H9 (cell line): Measurements from ENCODE around the gene ZFPM1. TPM values are rescaled to one million over a fixed set of nuclear protein-coding genes. Genes with fewer than 3 reads are reported as not detected.
A peak's percentile ranks its signal among the peaks of the same experiment; 100 is the strongest.

ENCODE experiments used
- DNase-seq: peaks from one replicate; pipeline ENCODE4 v3.0.0-alpha.2; 2017
- H2AFZ ChIP-seq: one replicate; pipeline ENCODE4 v1.6.1; 2013; ENCODE audit warnings: mild to moderate bottlenecking, low read length, control low read depth, moderate library complexity
- H2AK5ac ChIP-seq: 2 replicates; pipeline ENCODE4 v1.6.1; 2013; ENCODE audit warnings: low read length, control low read depth, mixed read lengths; ENCODE audit not compliant: insufficient read length
- H2BK120ac ChIP-seq: one replicate; pipeline ENCODE4 v1.6.1; 2013; ENCODE audit warnings: low read depth, mild to moderate bottlenecking, low read length, control low read depth, inconsistent platforms; ENCODE audit not compliant: poor library complexity, severe bottlenecking
- H2BK12ac ChIP-seq: 2 replicates; pipeline ENCODE4 v1.6.1; 2013; ENCODE audit warnings: low read length, control low read depth, mixed read lengths, low read depth; ENCODE audit not compliant: insufficient read length
- H2BK15ac ChIP-seq: 2 replicates; pipeline ENCODE4 v1.6.1; 2013; ENCODE audit warnings: low read depth, low read length, control low read depth
- H2BK20ac ChIP-seq: one replicate; pipeline ENCODE4 v1.6.1; 2013; ENCODE audit warnings: low read depth, mild to moderate bottlenecking, low read length, control low read depth, inconsistent platforms; ENCODE audit not compliant: poor library complexity, severe bottlenecking
- H2BK5ac ChIP-seq: 2 replicates; pipeline ENCODE4 v1.6.1; 2013; ENCODE audit warnings: low read length, control low read depth, mixed read lengths; ENCODE audit not compliant: insufficient read length
- H3K14ac ChIP-seq: 2 replicates; pipeline ENCODE4 v1.6.1; 2013; ENCODE audit warnings: low read length, control low read depth; ENCODE audit not compliant: insufficient read depth
- H3K18ac ChIP-seq: 2 replicates; pipeline ENCODE4 v1.6.1; 2013; ENCODE audit warnings: low read depth, mild to moderate bottlenecking, mixed read lengths, low read length, control low read depth; ENCODE audit not compliant: insufficient read length
- H3K23ac ChIP-seq: 2 replicates; pipeline ENCODE4 v1.6.1; 2013; ENCODE audit warnings: low read length, control low read depth, mixed read lengths, low read depth; ENCODE audit not compliant: insufficient read length
- H3K23me2 ChIP-seq: 2 replicates; pipeline ENCODE4 v1.6.1; 2013; ENCODE audit warnings: low read depth, mild to moderate bottlenecking, mixed read lengths, low read length, control low read depth; ENCODE audit not compliant: insufficient read length, poor library complexity, severe bottlenecking
- H3K27ac ChIP-seq: 2 replicates; pipeline ENCODE4 v1.5.1; 2013; ENCODE audit warnings: low read length, control low read depth, mixed read lengths, low read depth; ENCODE audit not compliant: insufficient read length
- H3K27me3 ChIP-seq: 2 replicates; pipeline ENCODE4 v1.6.1; 2013; ENCODE audit warnings: low read length, control low read depth, inconsistent platforms; ENCODE audit not compliant: insufficient read depth
- H3K4ac ChIP-seq: 2 replicates; pipeline ENCODE4 v1.6.1; 2013; ENCODE audit warnings: low read depth, mild to moderate bottlenecking, control low read depth, inconsistent platforms, low read length, moderate library complexity
- H3K4me1 ChIP-seq: 2 replicates; pipeline ENCODE4 v1.6.1; 2013; ENCODE audit warnings: low read length, control low read depth, inconsistent platforms; ENCODE audit not compliant: insufficient read depth
- H3K4me2 ChIP-seq: 2 replicates; pipeline ENCODE4 v1.6.1; 2013; ENCODE audit warnings: low read length, control low read depth, mixed read lengths; ENCODE audit not compliant: insufficient read length, insufficient read depth
- H3K56ac ChIP-seq: 2 replicates; pipeline ENCODE4 v1.6.1; 2013; ENCODE audit warnings: low read depth, mild to moderate bottlenecking, mixed read lengths, low read length, control low read depth; ENCODE audit not compliant: insufficient read length
- H3K79me1 ChIP-seq: 2 replicates; pipeline ENCODE4 v1.6.1; 2013; ENCODE audit warnings: low read depth, mild to moderate bottlenecking, moderate library complexity, low read length, control low read depth, inconsistent platforms; ENCODE audit not compliant: insufficient read depth, poor library complexity, severe bottlenecking
- H3K79me2 ChIP-seq: 2 replicates; pipeline ENCODE4 v1.6.1; 2013; ENCODE audit warnings: low read length, control low read depth, inconsistent platforms; ENCODE audit not compliant: insufficient read depth
- H3K9ac ChIP-seq: 2 replicates; pipeline ENCODE4 v1.6.1; 2013; ENCODE audit warnings: low read length, control low read depth, mixed read lengths; ENCODE audit not compliant: insufficient read length; ENCODE audit errors: extremely low read depth
- H3K9me3 ChIP-seq: one replicate; pipeline ENCODE4 v1.6.1; 2013; ENCODE audit warnings: low read depth, low read length, inconsistent platforms; ENCODE audit not compliant: control insufficient read depth
- H3T11ph ChIP-seq: one replicate; pipeline ENCODE4 v1.6.1; 2013; ENCODE audit warnings: mild to moderate bottlenecking, low read length, control low read depth, inconsistent platforms
- H4K20me1 ChIP-seq: one replicate; pipeline ENCODE4 v1.6.1; 2013; ENCODE audit not compliant: control insufficient read depth, insufficient read length, insufficient read depth
- H4K5ac ChIP-seq: 2 replicates; pipeline ENCODE4 v1.6.1; 2013; ENCODE audit warnings: low read depth, mild to moderate bottlenecking, mixed read lengths, low read length, control low read depth; ENCODE audit not compliant: insufficient read length
- H4K8ac ChIP-seq: replicated peaks from 2 replicates; pipeline ENCODE4 v1.6.1; 2013; ENCODE audit warnings: low read length, control low read depth, mixed read lengths, low read depth; ENCODE audit not compliant: insufficient read length
- H4K91ac ChIP-seq: 2 replicates; pipeline ENCODE4 v1.6.1; 2013; ENCODE audit warnings: low read depth, mild to moderate bottlenecking, moderate library complexity, mixed read lengths, low read length, control low read depth; ENCODE audit not compliant: insufficient read length
- H3K27ac Mint-ChIP-seq, 3 experiments: 2 replicates in 2 of 3; 3 replicates in 1 of 3; pipeline ENCODE4 v1.8.0; 2020 to 2021; ENCODE audit warnings: mixed read lengths in 3 of 3, mild to moderate bottlenecking in 1 of 3, moderate library complexity in 1 of 3
- H3K27me3 Mint-ChIP-seq: 2 replicates; pipeline ENCODE4 v1.8.0; 2021; ENCODE audit warnings: low read depth, mild to moderate bottlenecking, moderate library complexity, mixed read lengths
- H3K36me3 Mint-ChIP-seq, 3 experiments: 2 replicates in 2 of 3; 3 replicates in 1 of 3; pipeline ENCODE4 v1.8.0; 2020 to 2021; ENCODE audit warnings: low read depth in 3 of 3, mixed read lengths in 3 of 3; ENCODE audit not compliant: insufficient read depth in 1 of 3
- H3K4me1 Mint-ChIP-seq, 2 experiments: 2 replicates each; pipeline ENCODE4 v1.8.0; 2020; ENCODE audit warnings: mixed read lengths in 2 of 2
- H3K4me3 Mint-ChIP-seq, 2 experiments: 2 replicates in 1 of 2; 3 replicates in 1 of 2; pipeline ENCODE4 v1.8.0; 2020 to 2021; ENCODE audit warnings: mild to moderate bottlenecking in 2 of 2, mixed read lengths in 2 of 2, moderate library complexity in 1 of 2
- H3K9me3 Mint-ChIP-seq, 2 experiments: 2 replicates in 1 of 2; 3 replicates in 1 of 2; pipeline ENCODE4 v1.8.0; 2020; ENCODE audit warnings: mild to moderate bottlenecking in 2 of 2, mixed read lengths in 2 of 2, moderate library complexity in 1 of 2
- CTCF ChIP-seq: fragments of 200-600 bp; sonication (generic); conservative IDR thresholded peaks from 3 replicates; pipeline ENCODE4 v1.8.0; 2021; ENCODE audit warnings: antibody characterized with exemption, mild to moderate bottlenecking
- WGBS: extraction: QIAGEN DNeasy Blood & Tissue Kit; methylation state at CpG from one replicate; pipeline ENCODE4 v1.1.7; 2013; ENCODE audit warnings: missing lambda C conversion rate, low lambda C conversion rate, mixed read lengths; ENCODE audit not compliant: insufficient read length; ENCODE audit errors: extremely low coverage; 5-methylcytosine and 5-hydroxymethylcytosine counted together
- total RNA-seq: library from RNA; stranded (reverse); gene quantifications from 2 replicates; pipeline ENCODE4 v1.2.1, GENCODE V29; 2021

ZFPM1 gene
- total RNA-seq, 1 experiment from 2014 or later, result 3.6 TPM

GRCh38 chr16:88423448-88423850, 29.6 kb upstream of the ZFPM1 start:
- Mint-ChIP-seq H3K27ac (peak overlapping the region in 1 of 3 experiments; percentile 35; a peak in 1 of 7 replicates), H3K4me1 (no peaks in the 10 kb centered on the region), H3K4me3 (no peak overlapping the region), H3K9me3 (no peaks in the 10 kb centered on the region), H3K36me3 (no peaks in the 10 kb centered on the region), H3K27me3 (no peaks in the 10 kb centered on the region; the same call in 1 of the 2 replicates)
- Histone ChIP-seq H3K4me1 (no peaks in the 10 kb centered on the region), H3K79me2 (no peaks in the 10 kb centered on the region), H3K23me2 (no peaks in the 10 kb centered on the region), H4K91ac (no peak overlapping the region), H3T11ph (no peak overlapping the region), H2BK12ac (no peak overlapping the region), H4K20me1 (no peaks in the 10 kb centered on the region), H3K9ac (no peak overlapping the region), H3K4ac (no peak overlapping the region), H3K79me1 (no peaks in the 10 kb centered on the region), H2BK20ac (no peak overlapping the region), H2AFZ (no peak overlapping the region), H4K5ac (no peak overlapping the region), H3K4me2 (no peak overlapping the region), H2BK120ac (no peak overlapping the region), H3K14ac (no peak overlapping the region), H2BK15ac (no peak overlapping the region), H2BK5ac (no peak overlapping the region), H3K27ac (no peak overlapping the region), H3K18ac (no peak overlapping the region), H2AK5ac (no peak overlapping the region), H3K9me3 (no peaks in the 10 kb centered on the region), H3K56ac (no peak overlapping the region), H3K27me3 (no peaks in the 10 kb centered on the region), H4K8ac (no peak overlapping the region), H3K23ac (no peak overlapping the region)
- no peak for DNase-seq
- WGBS, result no CpG with 5 or more reads among the region's 6 CpGs
- no peak for TF ChIP-seq CTCF
